Stomach (tissue), 4 donors: Measurements from ENCODE around the gene TTBK2.

ENCODE experiments used
- POLR2A ChIP-seq, 4 donors: fragments of 450-650 bp; IDR thresholded peaks; one replicate each; pipeline ENCODE4 v1.6.1; 2016; ENCODE audit warnings: antibody characterized with exemption in 4 of 4, control low read depth in 2 of 4, mild to moderate bottlenecking in 1 of 4, moderate library complexity in 1 of 4
- TF ChIP-seq, protein P1 (sequence below), 7 experiments: fragments of 450-650 bp in 4 of 7; fragments of 200-600 bp in 3 of 7; sonication (generic) in 3 of 7; IDR thresholded peaks; one replicate each; pipeline ENCODE4 v1.5.1; 2016 to 2019; ENCODE audit warnings: antibody characterized with exemption in 7 of 7, control low read depth in 2 of 7, mild to moderate bottlenecking in 1 of 7

DNA sequence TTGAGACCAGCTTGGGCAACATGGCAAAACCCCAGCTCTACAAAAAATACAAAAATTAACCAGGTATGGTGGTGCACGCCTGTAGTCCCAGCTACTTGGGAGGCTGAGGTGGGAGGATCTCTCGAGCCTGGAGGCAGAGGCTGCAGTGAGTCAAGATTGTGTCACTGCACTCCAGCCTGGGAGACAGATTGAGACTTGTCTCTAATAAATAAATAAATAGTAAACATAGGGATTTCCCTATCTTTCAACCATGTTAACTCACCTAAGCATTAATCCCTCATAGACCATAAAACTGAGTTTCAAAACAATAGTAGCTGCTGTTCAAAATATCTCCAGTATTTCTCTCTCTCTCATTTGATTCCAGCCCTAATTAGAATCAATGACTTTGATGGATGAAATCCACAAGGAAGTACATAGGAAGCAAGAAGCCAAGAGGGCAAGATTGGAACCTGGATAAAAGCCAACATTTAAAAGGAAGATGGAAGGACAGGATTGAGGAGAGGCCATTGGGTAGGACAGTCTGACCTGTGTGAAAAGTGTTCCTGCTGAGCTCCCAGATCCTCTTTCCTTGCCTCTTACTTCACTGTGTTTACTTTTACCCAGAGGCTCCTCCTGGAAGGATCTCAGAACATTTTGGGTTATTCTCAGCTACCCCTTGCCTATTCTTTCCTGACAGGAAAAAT, 12.4 kb upstream of the TTBK2 start:
- TF ChIP-seq, protein P1, sequence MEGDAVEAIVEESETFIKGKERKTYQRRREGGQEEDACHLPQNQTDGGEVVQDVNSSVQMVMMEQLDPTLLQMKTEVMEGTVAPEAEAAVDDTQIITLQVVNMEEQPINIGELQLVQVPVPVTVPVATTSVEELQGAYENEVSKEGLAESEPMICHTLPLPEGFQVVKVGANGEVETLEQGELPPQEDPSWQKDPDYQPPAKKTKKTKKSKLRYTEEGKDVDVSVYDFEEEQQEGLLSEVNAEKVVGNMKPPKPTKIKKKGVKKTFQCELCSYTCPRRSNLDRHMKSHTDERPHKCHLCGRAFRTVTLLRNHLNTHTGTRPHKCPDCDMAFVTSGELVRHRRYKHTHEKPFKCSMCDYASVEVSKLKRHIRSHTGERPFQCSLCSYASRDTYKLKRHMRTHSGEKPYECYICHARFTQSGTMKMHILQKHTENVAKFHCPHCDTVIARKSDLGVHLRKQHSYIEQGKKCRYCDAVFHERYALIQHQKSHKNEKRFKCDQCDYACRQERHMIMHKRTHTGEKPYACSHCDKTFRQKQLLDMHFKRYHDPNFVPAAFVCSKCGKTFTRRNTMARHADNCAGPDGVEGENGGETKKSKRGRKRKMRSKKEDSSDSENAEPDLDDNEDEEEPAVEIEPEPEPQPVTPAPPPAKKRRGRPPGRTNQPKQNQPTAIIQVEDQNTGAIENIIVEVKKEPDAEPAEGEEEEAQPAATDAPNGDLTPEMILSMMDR (IDR thresholded peaks at IDR 0.05), result no peak
- TF ChIP-seq POLR2A (IDR thresholded peaks at IDR 0.05), result no peak
